Loucy (cell line): ENCODE data around the gene PLXDC1.

Source experiments
- H2AFZ ChIP-seq: fragments of 200-600 bp; sonication (generic); 2 replicates; pipeline ENCODE4 v1.6.0; 2016; ENCODE audit warnings: antibody characterized with exemption, mild to moderate bottlenecking, low read length, moderate library complexity
- H3F3A ChIP-seq: fragments of 200-600 bp; 2 replicates; pipeline ENCODE4 v1.6.0; 2016; ENCODE audit warnings: antibody characterized with exemption, low read depth, mild to moderate bottlenecking
- H3K27me3 ChIP-seq: fragments of 200-600 bp; sonication (generic); 2 replicates; pipeline ENCODE4 v1.6.1; 2014; ENCODE audit warnings: low read length, mild to moderate bottlenecking; ENCODE audit not compliant: insufficient read depth, poor library complexity, severe bottlenecking
- H3K36me3 ChIP-seq: fragments of 200-600 bp; sonication (generic); 2 replicates; pipeline ENCODE4 v1.6.1; 2016; ENCODE audit warnings: low read length; ENCODE audit not compliant: insufficient read depth
- H3K4me1 ChIP-seq: fragments of 200-600 bp; sonication (generic); 2 replicates; pipeline ENCODE4 v1.5.1; 2014; ENCODE audit warnings: low read length, mild to moderate bottlenecking; ENCODE audit not compliant: insufficient read depth, poor library complexity, severe bottlenecking
- H3K4me2 ChIP-seq: fragments of 200-600 bp; sonication (generic); 2 replicates; pipeline ENCODE4 v1.6.0; 2014; ENCODE audit warnings: antibody characterized with exemption, low read length, low read depth, mild to moderate bottlenecking; ENCODE audit not compliant: poor library complexity, severe bottlenecking
- H3K4me3 ChIP-seq: fragments of 200-600 bp; sonication (generic); 2 replicates; pipeline ENCODE4 v1.5.1; 2014; ENCODE audit warnings: low read length, mild to moderate bottlenecking, mixed read lengths; ENCODE audit not compliant: poor library complexity, severe bottlenecking
- H3K79me2 ChIP-seq: fragments of 200-600 bp; sonication (generic); 2 replicates; pipeline ENCODE4 v1.6.1; 2014; ENCODE audit warnings: low read length; ENCODE audit not compliant: insufficient read depth
- H3K9ac ChIP-seq: fragments of 200-600 bp; sonication (generic); 2 replicates; pipeline ENCODE4 v1.6.0; 2014; ENCODE audit warnings: mild to moderate bottlenecking, low read depth, low read length, moderate library complexity; ENCODE audit not compliant: poor library complexity, severe bottlenecking
- H3K9me2 ChIP-seq: fragments of 200-600 bp; sonication (generic); replicated peaks from 2 replicates; pipeline ENCODE4 v1.6.1; 2016; ENCODE audit warnings: low read depth, low read length, mixed read lengths
- H3K9me3 ChIP-seq: fragments of 200-600 bp; sonication (generic); 2 replicates; pipeline ENCODE4 v1.6.1; 2014; ENCODE audit warnings: mild to moderate bottlenecking, antibody characterized with exemption, low read length, low read depth; ENCODE audit not compliant: insufficient read depth
- H4K20me1 ChIP-seq: fragments of 200-600 bp; sonication (generic); 2 replicates; pipeline ENCODE4 v1.6.0; 2014; ENCODE audit warnings: antibody characterized with exemption, low read length, mild to moderate bottlenecking; ENCODE audit not compliant: insufficient read depth, poor library complexity, severe bottlenecking
- EZH2phosphoT487 ChIP-seq: fragments of 200-600 bp; IDR thresholded peaks from 2 replicates; pipeline ENCODE4 v1.6.1; 2018; ENCODE audit warnings: antibody characterized with exemption, mild to moderate bottlenecking, moderate library complexity, borderline replicate concordance
- TF ChIP-seq, protein P1 (sequence below): fragments of 200-600 bp; sonication (generic); conservative IDR thresholded peaks from 2 replicates; pipeline ENCODE4 v1.5.1; 2014; ENCODE audit warnings: mild to moderate bottlenecking, antibody characterized with exemption, low read length

PLXDC1 gene

DNA sequence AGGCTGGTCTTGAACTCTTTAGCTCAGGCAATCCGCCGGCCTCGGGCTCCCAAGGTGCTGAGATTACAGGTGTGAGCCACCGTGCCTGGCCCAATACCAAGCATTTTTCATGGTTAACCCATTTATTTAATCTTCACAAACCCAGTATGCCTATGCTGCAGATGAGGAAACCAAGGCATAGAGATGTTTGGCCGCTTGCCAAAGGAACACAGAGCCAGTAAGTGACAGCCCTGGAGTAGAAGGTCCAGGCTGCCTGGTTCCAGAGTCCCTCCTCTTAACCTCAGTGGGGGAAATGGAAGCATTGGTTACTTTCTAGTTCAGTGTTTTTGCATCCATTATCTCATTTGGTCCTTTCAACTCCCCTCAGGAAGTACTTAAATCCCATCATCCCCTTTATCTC, 29.9 kb upstream of the PLXDC1 start:
- H3K36me3 ChIP-seq = peaks cover 67% of the 10 kb centered on the region; the same call in 1 of the 2 replicates
- H3K9me3 ChIP-seq = no peaks in the 10 kb centered on the region
- no peaks in the 10 kb centered on the region for H3K79me2 ChIP-seq
- H3K27me3 ChIP-seq = no peaks in the 10 kb centered on the region
- TF ChIP-seq, protein P1, sequence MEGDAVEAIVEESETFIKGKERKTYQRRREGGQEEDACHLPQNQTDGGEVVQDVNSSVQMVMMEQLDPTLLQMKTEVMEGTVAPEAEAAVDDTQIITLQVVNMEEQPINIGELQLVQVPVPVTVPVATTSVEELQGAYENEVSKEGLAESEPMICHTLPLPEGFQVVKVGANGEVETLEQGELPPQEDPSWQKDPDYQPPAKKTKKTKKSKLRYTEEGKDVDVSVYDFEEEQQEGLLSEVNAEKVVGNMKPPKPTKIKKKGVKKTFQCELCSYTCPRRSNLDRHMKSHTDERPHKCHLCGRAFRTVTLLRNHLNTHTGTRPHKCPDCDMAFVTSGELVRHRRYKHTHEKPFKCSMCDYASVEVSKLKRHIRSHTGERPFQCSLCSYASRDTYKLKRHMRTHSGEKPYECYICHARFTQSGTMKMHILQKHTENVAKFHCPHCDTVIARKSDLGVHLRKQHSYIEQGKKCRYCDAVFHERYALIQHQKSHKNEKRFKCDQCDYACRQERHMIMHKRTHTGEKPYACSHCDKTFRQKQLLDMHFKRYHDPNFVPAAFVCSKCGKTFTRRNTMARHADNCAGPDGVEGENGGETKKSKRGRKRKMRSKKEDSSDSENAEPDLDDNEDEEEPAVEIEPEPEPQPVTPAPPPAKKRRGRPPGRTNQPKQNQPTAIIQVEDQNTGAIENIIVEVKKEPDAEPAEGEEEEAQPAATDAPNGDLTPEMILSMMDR = no peak
- no peak for TF ChIP-seq EZH2phosphoT487
- H3K4me2 ChIP-seq = no peak overlapping the region
- no peaks in the 10 kb centered on the region for H3K9me2 ChIP-seq
- H3K4me1 ChIP-seq = peaks cover 10% of the 10 kb centered on the region
- H3K9ac ChIP-seq = no peak overlapping the region
- H2AFZ ChIP-seq = no peak overlapping the region
- no peaks in the 10 kb centered on the region for H4K20me1 ChIP-seq
- H3K4me3 ChIP-seq = no peak overlapping the region
- no peaks in the 10 kb centered on the region for H3F3A ChIP-seq

DNA sequence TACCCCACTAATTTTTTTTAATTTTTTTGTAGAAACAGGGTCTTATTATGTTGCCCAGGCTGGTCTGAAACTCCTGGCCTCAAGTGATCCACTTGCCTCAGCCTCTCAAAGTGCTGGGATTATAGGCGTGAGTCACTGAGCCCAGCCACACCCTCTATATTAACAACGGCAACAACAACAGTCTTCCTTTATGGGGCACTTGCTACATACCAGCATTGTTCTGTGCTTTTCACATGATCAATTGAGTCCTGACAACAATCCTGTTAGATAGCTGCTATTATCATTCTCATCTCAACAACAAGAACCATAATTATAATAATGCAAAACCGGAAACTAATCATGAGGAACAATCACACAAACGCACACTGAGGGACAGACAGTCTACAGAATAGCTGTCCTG, 27.1 kb upstream of the PLXDC1 start:
- Histone ChIP-seq H3K9me2 (no peaks in the 10 kb centered on the region), H3K4me2 (no peak overlapping the region), H3K4me3 (no peak overlapping the region), H2AFZ (no peak overlapping the region), H4K20me1 (no peaks in the 10 kb centered on the region), H3K79me2 (no peaks in the 10 kb centered on the region), H3K36me3 (peaks cover 50% of the 10 kb centered on the region; the same call in 1 of the 2 replicates), H3F3A (no peaks in the 10 kb centered on the region), H3K9ac (no peak overlapping the region), H3K27me3 (no peaks in the 10 kb centered on the region), H3K4me1 (peaks cover 36% of the 10 kb centered on the region), H3K9me3 (no peaks in the 10 kb centered on the region)
- no peak for TF ChIP-seq EZH2phosphoT487
- TF ChIP-seq, protein P1 = no peak

DNA sequence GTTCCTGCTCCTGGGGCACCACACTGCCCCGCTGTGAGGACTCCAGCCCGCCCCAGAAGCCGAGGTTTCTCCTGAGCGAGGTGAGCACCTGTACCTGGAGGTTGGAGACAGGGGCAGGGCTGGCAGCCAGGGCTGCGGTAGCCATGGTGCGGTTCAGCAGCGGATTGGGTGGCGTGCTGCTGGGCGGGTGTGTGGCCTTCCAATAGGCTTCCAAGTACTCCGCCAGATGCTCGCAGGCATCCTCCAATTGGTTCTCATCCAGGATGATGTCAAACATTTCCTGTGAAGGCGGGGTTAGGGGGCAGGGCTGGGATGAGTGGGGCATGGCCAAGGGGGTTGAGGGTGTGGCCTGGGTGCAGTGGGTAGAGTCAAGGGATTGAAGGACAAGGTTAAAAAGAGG, 25.8 kb upstream of the PLXDC1 start:
- H3F3A ChIP-seq = no peaks in the 10 kb centered on the region
- no peaks in the 10 kb centered on the region for H4K20me1 ChIP-seq
- no peaks in the 10 kb centered on the region for H3K9me3 ChIP-seq
- H3K79me2 ChIP-seq = no peaks in the 10 kb centered on the region
- H3K4me1 ChIP-seq = peaks cover 49% of the 10 kb centered on the region
- H3K9me2 ChIP-seq = no peaks in the 10 kb centered on the region
- H3K27me3 ChIP-seq = no peaks in the 10 kb centered on the region
- H3K4me2 ChIP-seq = no peak overlapping the region
- TF ChIP-seq, protein P1 = no peak
- no peak for TF ChIP-seq EZH2phosphoT487
- no peak overlapping the region for H3K4me3 ChIP-seq
- no peak overlapping the region for H2AFZ ChIP-seq
- no peak overlapping the region for H3K9ac ChIP-seq
- peaks cover 40% of the 10 kb centered on the region; the same call in 1 of the 2 replicates for H3K36me3 ChIP-seq
